Neural cell (in vitro differentiated cells): ENCODE measurements around the gene TAF1B.

Experiments used
- RAD21 ChIP-seq: fragments of 450-650 bp; conservative IDR thresholded peaks from 2 replicates; pipeline ENCODE4 v1.6.1; 2014; ENCODE audit warnings: antibody characterized with exemption, mild to moderate bottlenecking, moderate library complexity
- TF ChIP-seq, protein P1 (sequence below): fragments of 450-650 bp; IDR thresholded peaks from 2 replicates; pipeline ENCODE4 v1.5.1; 2014; ENCODE audit warnings: antibody characterized with exemption, mild to moderate bottlenecking, moderate library complexity; ENCODE audit not compliant: poor library complexity, severe bottlenecking

DNA sequence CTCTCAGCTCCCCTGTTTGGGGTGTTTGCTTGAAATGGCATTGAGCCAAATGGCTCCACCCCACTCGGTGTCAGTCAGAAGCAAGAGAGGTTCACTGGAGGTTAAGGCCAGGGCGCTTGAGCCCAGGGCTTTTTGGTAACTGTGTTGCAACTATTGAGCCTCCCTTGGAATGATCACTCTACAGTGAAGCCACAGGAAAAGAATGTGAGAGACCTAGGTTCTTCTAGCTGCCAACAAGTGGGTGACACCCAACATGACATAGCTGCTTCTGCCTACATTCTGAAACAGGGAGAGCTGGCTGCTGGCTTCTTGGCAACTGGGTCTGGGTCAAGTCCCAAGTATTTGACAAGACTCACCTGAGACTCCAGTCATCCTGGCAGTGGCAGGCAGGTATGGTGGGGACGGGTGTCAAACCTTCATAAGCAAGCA, 101.1 kb downstream of the TAF1B start:
- TF ChIP-seq RAD21: no peak
- TF ChIP-seq, protein P1, sequence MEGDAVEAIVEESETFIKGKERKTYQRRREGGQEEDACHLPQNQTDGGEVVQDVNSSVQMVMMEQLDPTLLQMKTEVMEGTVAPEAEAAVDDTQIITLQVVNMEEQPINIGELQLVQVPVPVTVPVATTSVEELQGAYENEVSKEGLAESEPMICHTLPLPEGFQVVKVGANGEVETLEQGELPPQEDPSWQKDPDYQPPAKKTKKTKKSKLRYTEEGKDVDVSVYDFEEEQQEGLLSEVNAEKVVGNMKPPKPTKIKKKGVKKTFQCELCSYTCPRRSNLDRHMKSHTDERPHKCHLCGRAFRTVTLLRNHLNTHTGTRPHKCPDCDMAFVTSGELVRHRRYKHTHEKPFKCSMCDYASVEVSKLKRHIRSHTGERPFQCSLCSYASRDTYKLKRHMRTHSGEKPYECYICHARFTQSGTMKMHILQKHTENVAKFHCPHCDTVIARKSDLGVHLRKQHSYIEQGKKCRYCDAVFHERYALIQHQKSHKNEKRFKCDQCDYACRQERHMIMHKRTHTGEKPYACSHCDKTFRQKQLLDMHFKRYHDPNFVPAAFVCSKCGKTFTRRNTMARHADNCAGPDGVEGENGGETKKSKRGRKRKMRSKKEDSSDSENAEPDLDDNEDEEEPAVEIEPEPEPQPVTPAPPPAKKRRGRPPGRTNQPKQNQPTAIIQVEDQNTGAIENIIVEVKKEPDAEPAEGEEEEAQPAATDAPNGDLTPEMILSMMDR: no peak
